Amniotic stem cell (primary cell): Measurements from ENCODE around the gene SPDYE6.
A peak's percentile ranks its signal among the peaks of the same experiment; 100 is the strongest.
"Not testable (repeated sequence)": the region's sequence is repeated elsewhere in the genome, so short reads cannot be mapped to it uniquely, and the experiment has no call there.

Experiments
- DNase-seq: peaks from one replicate; lab custom pipeline; 2025; lab: John Stamatoyannopoulos, UW

Gene SPDYE6

GRCh38 chr7:102363549-102364393, 7.5 kb upstream of the SPDYE6 start:
- DNase-seq, result peak; percentile 94

GRCh38 chr7:102346983-102347382, 9.3 kb downstream of the SPDYE6 start:
- not testable (repeated sequence) for DNase-seq

- not testable (repeated sequence) for DNase-seq
These were observed 15.5 kb downstream of the SPDYE6 start for GRCh38 chr7:102340599-102341368.

- DNase-seq, result not testable (repeated sequence)
These were observed 18.8 kb downstream of the SPDYE6 start for GRCh38 chr7:102337420-102337819.

- DNase-seq, result not testable (repeated sequence)
These were observed 19.2 kb downstream of the SPDYE6 start for GRCh38 chr7:102337002-102337401.

- DNase-seq, result not testable (repeated sequence)
These were observed 20.7 kb downstream of the SPDYE6 start for GRCh38 chr7:102335574-102335973.

- not testable (repeated sequence) for DNase-seq
These were observed 25.4 kb downstream of the SPDYE6 start for GRCh38 chr7:102330666-102331460.

GRCh38 chr7:102329366-102329765, 26.9 kb downstream of the SPDYE6 start:
- DNase-seq, result not testable (repeated sequence)

- DNase-seq, result not testable (repeated sequence)
These were observed 27.4 kb downstream of the SPDYE6 start for GRCh38 chr7:102328863-102329262.

GRCh38 chr7:102327183-102327582, 29.1 kb downstream of the SPDYE6 start:
- DNase-seq, result not testable (repeated sequence)

GRCh38 chr7:102326157-102326889, 29.9 kb downstream of the SPDYE6 start:
- DNase-seq, result no peak

- not testable (repeated sequence) for DNase-seq
These were observed 31.1 kb downstream of the SPDYE6 start for GRCh38 chr7:102325106-102325505.

GRCh38 chr7:102323914-102324195, 32.4 kb downstream of the SPDYE6 start:
- no peak for DNase-seq

GRCh38 chr7:102322202-102322715, 34.0 kb downstream of the SPDYE6 start:
- DNase-seq, result no peak

- DNase-seq, result no peak
These were observed 34.7 kb downstream of the SPDYE6 start for GRCh38 chr7:102321351-102322201.

- no peak for DNase-seq
These were observed 35.5 kb downstream of the SPDYE6 start for GRCh38 chr7:102320601-102321350.

- no peak for DNase-seq
These were observed 36.1 kb downstream of the SPDYE6 start for GRCh38 chr7:102320181-102320580.

GRCh38 chr7:102319671-102320070, 36.6 kb downstream of the SPDYE6 start:
- DNase-seq, result no peak

GRCh38 chr7:102318482-102318971, 37.7 kb downstream of the SPDYE6 start:
- DNase-seq, result no peak
